ENCODE measurements around the gene SPN. TPM values are rescaled to one million over a fixed set of nuclear protein-coding genes. Genes with fewer than 3 reads are reported as not detected.
A peak's percentile ranks its signal among the peaks of the same experiment; 100 is the strongest.
"Not testable (repeated sequence)": the region's sequence is repeated elsewhere in the genome, so short reads cannot be mapped to it uniquely, and the experiment has no call there.

The SPN gene
- polyA plus RNA-seq, 1 donor, result 6.8 TPM

- H3K4me1 ChIP-seq (ENCODE audit: control insufficient read depth, insufficient read depth, low read length), result no peaks in the 10 kb centered on the region
- no peak overlapping the region for H3K4me3 ChIP-seq (ENCODE audit: low read length)
- no peaks in the 10 kb centered on the region for H3K27me3 ChIP-seq (ENCODE audit: control insufficient read depth, insufficient read depth, low read length)
- peaks cover 26% of the 10 kb centered on the region for H3K36me3 ChIP-seq (ENCODE audit: control insufficient read depth, insufficient read depth, low read length)
- peaks cover 8% of the 10 kb centered on the region for H3K9me3 ChIP-seq (ENCODE audit: control insufficient read depth, low read depth, low read length)
- H3K27ac ChIP-seq (ENCODE audit: low read length), result no peak overlapping the region
- WGBS (ENCODE audit: insufficient coverage, low lambda C conversion rate), result no CpG with 5 or more reads among the region's 41 CpGs
- no peak for DNase-seq
Observed at GRCh38 chr16:29694384-29695195, 31.5 kb downstream of the SPN start.

- not testable (repeated sequence) for H3K27ac ChIP-seq (ENCODE audit: low read length); H3K27me3 ChIP-seq (ENCODE audit: control insufficient read depth, insufficient read depth, low read length); DNase-seq; H3K4me3 ChIP-seq (ENCODE audit: low read length); H3K9me3 ChIP-seq (ENCODE audit: control insufficient read depth, low read depth, low read length); H3K4me1 ChIP-seq (ENCODE audit: control insufficient read depth, insufficient read depth, low read length)
- peaks cover 21% of the 10 kb centered on the region for H3K36me3 ChIP-seq (ENCODE audit: control insufficient read depth, insufficient read depth, low read length)
- WGBS (ENCODE audit: insufficient coverage, low lambda C conversion rate), result no CpG with 5 or more reads among the region's 3 CpGs
Observed at GRCh38 chr16:29695675-29696074, 32.6 kb downstream of the SPN start.

- H3K4me1 ChIP-seq (ENCODE audit: control insufficient read depth, insufficient read depth, low read length), result no peaks in the 10 kb centered on the region
- DNase-seq, result no peak
- peaks cover 7% of the 10 kb centered on the region for H3K9me3 ChIP-seq (ENCODE audit: control insufficient read depth, low read depth, low read length)
- H3K27ac ChIP-seq (ENCODE audit: low read length), result no peak overlapping the region
- H3K4me3 ChIP-seq (ENCODE audit: low read length), result no peak overlapping the region
- whole genome bisulfite sequencing (ENCODE audit: insufficient coverage, low lambda C conversion rate), result no CpG with 5 or more reads among the region's 21 CpGs
- H3K27me3 ChIP-seq (ENCODE audit: control insufficient read depth, insufficient read depth, low read length), result no peaks in the 10 kb centered on the region
- peaks cover 16% of the 10 kb centered on the region for H3K36me3 ChIP-seq (ENCODE audit: control insufficient read depth, insufficient read depth, low read length)
Observed at GRCh38 chr16:29696881-29697331, 33.9 kb downstream of the SPN start.

GRCh38 chr16:29697391-29697790 is 34.3 kb downstream of the SPN start:
- H3K27ac ChIP-seq (ENCODE audit: low read length), result no peak overlapping the region
- H3K4me3 ChIP-seq (ENCODE audit: low read length), result no peak overlapping the region
- WGBS (ENCODE audit: insufficient coverage, low lambda C conversion rate), result no CpG with 5 or more reads among the region's 7 CpGs
- DNase-seq, result no peak
- H3K9me3 ChIP-seq (ENCODE audit: control insufficient read depth, low read depth, low read length), result peaks cover 4% of the 10 kb centered on the region
- no peaks in the 10 kb centered on the region for H3K4me1 ChIP-seq (ENCODE audit: control insufficient read depth, insufficient read depth, low read length)
- peaks cover 14% of the 10 kb centered on the region for H3K36me3 ChIP-seq (ENCODE audit: control insufficient read depth, insufficient read depth, low read length)
- H3K27me3 ChIP-seq (ENCODE audit: control insufficient read depth, insufficient read depth, low read length), result no peaks in the 10 kb centered on the region

- no peak overlapping the region for H3K4me3 ChIP-seq (ENCODE audit: low read length)
- H3K9me3 ChIP-seq (ENCODE audit: control insufficient read depth, low read depth, low read length), result peaks cover 4% of the 10 kb centered on the region
- 100% methylated on average over 1 of the region's 2 CpGs for WGBS (ENCODE audit: insufficient coverage, low lambda C conversion rate)
- no peak for DNase-seq
- H3K27ac ChIP-seq (ENCODE audit: low read length), result no peak overlapping the region
- no peaks in the 10 kb centered on the region for H3K4me1 ChIP-seq (ENCODE audit: control insufficient read depth, insufficient read depth, low read length)
- no peaks in the 10 kb centered on the region for H3K27me3 ChIP-seq (ENCODE audit: control insufficient read depth, insufficient read depth, low read length)
- H3K36me3 ChIP-seq (ENCODE audit: control insufficient read depth, insufficient read depth, low read length), result peaks cover 14% of the 10 kb centered on the region
Observed at GRCh38 chr16:29698042-29698441, 35.0 kb downstream of the SPN start.

GRCh38 chr16:29698484-29699323 is 35.7 kb downstream of the SPN start:
- no peak for DNase-seq
- Histone ChIP-seq H3K36me3 (ENCODE audit: control insufficient read depth, insufficient read depth, low read length) (peaks cover 14% of the 10 kb centered on the region), H3K27me3 (ENCODE audit: control insufficient read depth, insufficient read depth, low read length) (no peaks in the 10 kb centered on the region), H3K4me1 (ENCODE audit: control insufficient read depth, insufficient read depth, low read length) (no peaks in the 10 kb centered on the region), H3K27ac (ENCODE audit: low read length) (no peak overlapping the region), H3K9me3 (ENCODE audit: control insufficient read depth, low read depth, low read length) (peaks cover 4% of the 10 kb centered on the region), H3K4me3 (ENCODE audit: low read length) (no peak overlapping the region)
- 87% methylated on average over 3 of the region's 17 CpGs for WGBS (ENCODE audit: insufficient coverage, low lambda C conversion rate)

- H3K4me1 ChIP-seq (ENCODE audit: control insufficient read depth, insufficient read depth, low read length), result no peaks in the 10 kb centered on the region
- H3K36me3 ChIP-seq (ENCODE audit: control insufficient read depth, insufficient read depth, low read length), result peaks cover 14% of the 10 kb centered on the region
- peaks cover 4% of the 10 kb centered on the region for H3K9me3 ChIP-seq (ENCODE audit: control insufficient read depth, low read depth, low read length)
- no peak overlapping the region for H3K4me3 ChIP-seq (ENCODE audit: low read length)
- WGBS (ENCODE audit: insufficient coverage, low lambda C conversion rate), result 40% methylated on average over 2 of the region's 11 CpGs
- DNase-seq, result no peak
- no peaks in the 10 kb centered on the region for H3K27me3 ChIP-seq (ENCODE audit: control insufficient read depth, insufficient read depth, low read length)
- H3K27ac ChIP-seq (ENCODE audit: low read length), result no peak overlapping the region
Observed at GRCh38 chr16:29699324-29700219, 36.5 kb downstream of the SPN start.

GRCh38 chr16:29700253-29700987 is 37.4 kb downstream of the SPN start:
- Histone ChIP-seq H3K36me3 (ENCODE audit: control insufficient read depth, insufficient read depth, low read length) (peaks cover 14% of the 10 kb centered on the region), H3K27me3 (ENCODE audit: control insufficient read depth, insufficient read depth, low read length) (no peaks in the 10 kb centered on the region), H3K4me1 (ENCODE audit: control insufficient read depth, insufficient read depth, low read length) (no peaks in the 10 kb centered on the region), H3K9me3 (ENCODE audit: control insufficient read depth, low read depth, low read length) (peaks cover 4% of the 10 kb centered on the region), H3K27ac (ENCODE audit: low read length) (no peak overlapping the region), H3K4me3 (ENCODE audit: low read length) (no peak overlapping the region)
- WGBS (ENCODE audit: insufficient coverage, low lambda C conversion rate), result 60% methylated on average over 1 of the region's 14 CpGs
- peak; percentile 75 to 78 for DNase-seq

GRCh38 chr16:29701214-29701555 is 38.1 kb downstream of the SPN start:
- Histone ChIP-seq H3K27ac (ENCODE audit: low read length) (no peak overlapping the region), H3K27me3 (ENCODE audit: control insufficient read depth, insufficient read depth, low read length) (no peaks in the 10 kb centered on the region), H3K4me3 (ENCODE audit: low read length) (no peak overlapping the region), H3K36me3 (ENCODE audit: control insufficient read depth, insufficient read depth, low read length) (peaks cover 10% of the 10 kb centered on the region), H3K9me3 (ENCODE audit: control insufficient read depth, low read depth, low read length) (peaks cover 4% of the 10 kb centered on the region), H3K4me1 (ENCODE audit: control insufficient read depth, insufficient read depth, low read length) (no peaks in the 10 kb centered on the region)
- no peak for DNase-seq
- no CpG with 5 or more reads among the region's 5 CpGs for WGBS (ENCODE audit: insufficient coverage, low lambda C conversion rate)

Measured in large intestine (tissue), 3 donors.